NCI-H2196 treated with DMSO at 0.1 percent for 48 hours (cell line): ENCODE measurements around the gene DTWD2.
"Not testable (repeated sequence)": the region's sequence is repeated elsewhere in the genome, so short reads cannot be mapped to it uniquely, and the experiment has no call there.

Source experiments
- DNase-seq: peaks from one replicate; lab custom pipeline; 2025; ENCODE audit not compliant: unreplicated experiment; lab: John Stamatoyannopoulos, UW

The DTWD2 gene

GRCh38 chr5:118952992-118953651 is 35.2 kb downstream of the DTWD2 start:
- no peak for DNase-seq

GRCh38 chr5:118952306-118952705 is 36.0 kb downstream of the DTWD2 start:
- not testable (repeated sequence) for DNase-seq

GRCh38 chr5:118950354-118950753 is 38.0 kb downstream of the DTWD2 start:
- DNase-seq: not testable (repeated sequence)

GRCh38 chr5:118946138-118946800 is 42.1 kb downstream of the DTWD2 start:
- no peak for DNase-seq

GRCh38 chr5:118937393-118938061 is 50.8 kb downstream of the DTWD2 start:
- no peak for DNase-seq

- no peak for DNase-seq
These were observed 54.6 kb downstream of the DTWD2 start for GRCh38 chr5:118933703-118934102.

GRCh38 chr5:118931564-118931963 is 56.8 kb downstream of the DTWD2 start:
- no peak for DNase-seq

- no peak for DNase-seq
These were observed 64.3 kb downstream of the DTWD2 start for GRCh38 chr5:118924006-118924389.

- no peak for DNase-seq
These were observed 64.9 kb downstream of the DTWD2 start for GRCh38 chr5:118923295-118924005.

- no peak for DNase-seq
These were observed 66.5 kb downstream of the DTWD2 start for GRCh38 chr5:118921866-118922265.

GRCh38 chr5:118919016-118919415 is 69.3 kb downstream of the DTWD2 start:
- DNase-seq: no peak

- DNase-seq: no peak
These were observed 70.1 kb downstream of the DTWD2 start for GRCh38 chr5:118918232-118918631.

GRCh38 chr5:118907536-118907935 is 80.8 kb downstream of the DTWD2 start:
- not testable (repeated sequence) for DNase-seq

GRCh38 chr5:118906947-118907346 is 81.4 kb downstream of the DTWD2 start:
- DNase-seq: no peak

GRCh38 chr5:118905196-118905595 is 83.2 kb downstream of the DTWD2 start:
- DNase-seq: no peak

- no peak for DNase-seq
These were observed 85.5 kb downstream of the DTWD2 start for GRCh38 chr5:118902656-118903438.

GRCh38 chr5:118894709-118895108 is 93.6 kb downstream of the DTWD2 start:
- DNase-seq: no peak

GRCh38 chr5:118891252-118891651 is 97.1 kb downstream of the DTWD2 start:
- no peak for DNase-seq

- DNase-seq: no peak
These were observed 99.2 kb downstream of the DTWD2 start for GRCh38 chr5:118889165-118889564.

- DNase-seq: no peak
These were observed 99.8 kb downstream of the DTWD2 start for GRCh38 chr5:118888556-118888955.

GRCh38 chr5:118883362-118883761 is 105.0 kb downstream of the DTWD2 start:
- DNase-seq: no peak
